Sigmoid colon (tissue), 7 donors: Measurements from ENCODE around the gene ZNF775. TPM values are rescaled to one million over a fixed set of nuclear protein-coding genes. Genes with fewer than 3 reads are reported as not detected.

ENCODE experiments used
- DNase-seq: peaks from one replicate; pipeline ENCODE4 v3.0.0-alpha.2; 2019
- H3K27ac ChIP-seq, 4 donors: fragments of 200-600 bp; sonication (generic); one replicate each; pipeline ENCODE4 v1.5.1; 2016 to 2019; ENCODE audit warnings: mild to moderate bottlenecking in 1 of 4
- H3K27me3 ChIP-seq, 3 donors: fragments of 200-600 bp; sonication (generic); one replicate each; pipeline ENCODE4 v1.5.1; 2019; ENCODE audit warnings: mild to moderate bottlenecking in 1 of 3
- H3K36me3 ChIP-seq, 4 donors: fragments of 200-600 bp; sonication (generic); one replicate each; pipeline ENCODE4 v1.5.1; 2016 to 2019
- H3K4me1 ChIP-seq, 4 donors: fragments of 200-600 bp; sonication (generic); one replicate each; pipeline ENCODE4 v1.5.1; 2017 to 2019
- H3K4me3 ChIP-seq, 4 donors: fragments of 200-600 bp; sonication (generic); one replicate each; pipeline ENCODE4 v1.5.1; 2017 to 2019; ENCODE audit warnings: mild to moderate bottlenecking in 2 of 4, moderate library complexity in 1 of 4
- H3K9me3 ChIP-seq, 4 donors: fragments of 200-600 bp in 3 of 4; sonication (generic) in 3 of 4; one replicate each; pipeline versions ENCODE4 v1.5.1 to v1.6.1; 2013 to 2019
- CTCF ChIP-seq, 4 experiments: fragments of 450-650 bp in 3 of 4; fragments of 200-600 bp in 1 of 4; IDR thresholded peaks; one replicate each; pipeline ENCODE4 v1.5.1; 2016 to 2019; ENCODE audit warnings: antibody characterized with exemption in 4 of 4, mild to moderate bottlenecking in 3 of 4, moderate library complexity in 2 of 4
- EP300 ChIP-seq, 4 donors: sonication (generic); formaldehyde crosslinking; IDR thresholded peaks; one replicate each; pipeline ENCODE4 v1.6.1; 2017; ENCODE audit warnings: antibody characterized with exemption in 4 of 4
- POLR2A ChIP-seq, 2 donors: fragments of 450-650 bp; IDR thresholded peaks; one replicate each; pipeline ENCODE4 v1.6.1; 2016; ENCODE audit warnings: antibody characterized with exemption in 2 of 2, mild to moderate bottlenecking in 2 of 2, moderate library complexity in 2 of 2
- POLR2AphosphoS5 ChIP-seq, 4 donors: sonication (generic); formaldehyde crosslinking; IDR thresholded peaks; one replicate each; pipeline ENCODE4 v1.6.1; 2017; ENCODE audit warnings: antibody characterized with exemption in 4 of 4
- WGBS, 2 donors: extraction: QIAGEN DNeasy Blood & Tissue Kit; methylation state at CpG; one replicate each; pipeline ENCODE4 v1.1.7; 2013; 5-methylcytosine and 5-hydroxymethylcytosine counted together
- intact Hi-C: fragments of 100-400 bp; cut with DNase I; formaldehyde crosslinking; loops from one replicate; pipeline ENCODE4 v1.15.1; 2023
- polyA plus RNA-seq, 3 donors: library from polyadenylated mRNA; stranded (reverse); fragments of 200-250 nt; gene quantifications; one replicate each; pipeline ENCODE4 v1.2.3, GENCODE V29; 2013
- total RNA-seq, 4 donors: library from RNA; depleted of rRNA; stranded (reverse); fragments of >200 nt; gene quantifications; one replicate each; pipeline ENCODE4 v1.1.0, GENCODE V29; 2016
- donor health status: healthy with polysubstance abuse.
- donor health status: Bipolar disorder and iron deficiency.
- donor health status: healthy.

Gene ZNF775
- total and polyA plus RNA-seq, 7 donors = 3.0 to 10.7 (median 6.1) TPM

DNA sequence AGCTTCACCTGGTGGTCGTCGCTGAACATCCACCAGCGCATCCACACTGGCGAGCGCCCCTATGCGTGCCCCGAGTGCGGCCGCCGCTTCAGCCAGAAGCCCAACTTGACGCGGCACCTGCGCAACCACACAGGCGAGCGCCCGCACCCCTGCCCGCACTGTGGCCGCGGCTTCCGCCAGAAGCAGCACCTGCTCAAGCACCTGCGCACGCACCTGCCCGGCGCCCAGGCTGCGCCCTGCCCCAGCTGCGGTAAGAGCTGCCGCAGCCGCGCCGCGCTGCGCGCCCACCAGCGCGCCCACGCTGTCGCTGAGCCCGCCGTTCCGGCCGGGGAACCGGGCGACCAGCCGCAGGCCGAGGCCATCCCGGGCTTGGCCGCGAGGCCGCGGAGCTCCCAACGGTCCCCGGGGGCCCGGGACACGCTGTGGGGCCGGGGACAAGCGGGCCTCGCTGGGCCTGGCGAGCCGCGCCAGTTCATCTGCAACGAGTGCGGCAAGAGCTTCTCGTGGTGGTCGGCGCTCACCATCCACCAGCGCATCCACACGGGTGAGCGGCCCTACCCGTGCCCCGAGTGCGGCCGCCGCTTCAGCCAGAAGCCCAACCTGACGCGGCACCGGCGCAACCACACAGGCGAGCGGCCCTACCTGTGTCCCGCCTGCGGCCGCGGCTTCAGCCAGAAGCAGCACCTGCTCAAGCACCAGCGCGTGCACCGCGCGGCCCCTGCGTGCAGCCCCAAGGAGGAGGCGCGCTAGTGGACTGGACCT is 18.4 kb downstream of the ZNF775 start:
- WGBS, 2 donors = 94 to 97% methylated on average over 91 of the region's 91 CpGs
- Histone ChIP-seq H3K4me1 (peaks cover 0 to 3% (median 0%) of the 10 kb centered on the region in 4 donors), H3K27me3 (no peaks in the 10 kb centered on the region), H3K36me3 (peaks cover 0 to 27% (median 16%) of the 10 kb centered on the region in 4 donors), H3K4me3 (no peak overlapping the region), H3K27ac (no peak overlapping the region), H3K9me3 (no peaks in the 10 kb centered on the region)
- intact Hi-C loops = no loop called here
- TF ChIP-seq POLR2AphosphoS5 (IDR thresholded peaks at IDR 0.05) = no peak
- no peak for TF ChIP-seq EP300 (IDR thresholded peaks at IDR 0.05)
- TF ChIP-seq POLR2A (IDR thresholded peaks at IDR 0.05) = no peak
- no peak for TF ChIP-seq CTCF (IDR thresholded peaks at IDR 0.05)
- peak; percentile 48 for DNase-seq

DNA sequence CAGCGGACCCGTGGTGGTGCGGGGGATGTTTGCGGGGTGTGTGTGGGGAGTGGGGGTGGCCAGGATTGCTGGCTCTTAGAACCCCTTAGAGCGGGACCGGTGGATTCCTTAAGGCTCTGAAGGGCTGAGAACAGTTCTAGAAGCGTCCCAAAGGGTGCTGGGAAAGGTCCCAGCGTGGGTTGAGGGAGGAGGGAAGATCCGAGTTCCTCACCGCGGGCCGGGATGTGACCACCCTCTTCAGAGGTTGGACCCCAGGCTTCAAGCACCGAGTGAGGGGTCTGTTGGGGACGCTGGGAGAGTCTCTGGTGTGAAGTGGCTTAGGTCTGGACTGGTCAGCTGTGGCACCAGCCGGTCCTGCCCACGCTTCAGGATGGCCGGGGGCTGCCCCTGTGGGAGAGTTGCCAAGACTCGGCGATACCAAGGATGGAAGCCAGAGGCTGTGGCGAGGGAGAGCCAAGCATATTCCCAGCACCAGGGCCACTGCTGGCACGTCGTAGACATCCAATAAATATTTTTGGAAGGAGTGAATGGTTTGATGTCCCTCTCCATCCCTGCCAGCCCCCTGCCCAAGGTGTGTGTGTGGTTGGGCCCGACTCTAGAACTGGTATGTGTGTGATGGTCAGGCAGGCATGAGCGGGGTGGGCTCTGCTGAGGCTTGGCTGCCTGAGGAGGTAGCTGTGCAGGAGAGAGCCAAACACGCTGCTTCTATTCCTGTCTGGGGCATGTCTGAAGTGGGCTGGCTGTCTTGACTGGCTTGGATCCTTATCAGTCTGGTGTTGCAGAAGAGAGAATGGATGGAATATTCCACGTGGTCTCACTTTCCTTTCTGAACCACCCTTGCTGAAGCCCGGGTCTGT is 19.2 kb downstream of the ZNF775 start:
- Histone ChIP-seq H3K36me3 (peaks cover 0 to 27% (median 16%) of the 10 kb centered on the region in 4 donors), H3K4me1 (peaks cover 0 to 4% (median 2%) of the 10 kb centered on the region in 4 donors), H3K4me3 (no peak overlapping the region), H3K27ac (no peak overlapping the region), H3K27me3 (no peaks in the 10 kb centered on the region), H3K9me3 (no peaks in the 10 kb centered on the region)
- intact Hi-C loops = no loop called here
- DNase-seq = peak; percentile 60
- WGBS, 2 donors = 83 to 94% methylated on average over 27 of the region's 27 CpGs
- TF ChIP-seq POLR2AphosphoS5 (IDR thresholded peaks at IDR 0.05) = no peak
- TF ChIP-seq CTCF (IDR thresholded peaks at IDR 0.05) = no peak
- TF ChIP-seq EP300 (IDR thresholded peaks at IDR 0.05) = no peak
- TF ChIP-seq POLR2A (IDR thresholded peaks at IDR 0.05) = no peak

DNA sequence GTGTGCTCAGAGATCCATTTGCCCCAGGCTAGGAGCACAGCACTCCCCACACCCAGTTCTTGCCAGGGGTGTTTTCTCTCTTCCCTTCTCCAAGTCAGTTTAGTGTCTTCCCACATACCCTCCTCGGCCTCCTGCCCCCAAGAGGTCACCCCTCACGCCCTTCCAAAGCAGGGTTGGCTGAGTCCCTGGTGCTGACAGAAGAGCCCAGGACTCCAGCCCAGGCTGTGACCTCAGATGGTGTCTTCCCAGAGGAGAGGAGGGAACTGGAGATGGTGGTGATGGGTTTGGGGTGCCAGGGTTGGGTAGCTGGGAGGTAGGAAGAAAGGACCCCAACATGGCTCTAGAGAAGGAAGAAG is 19.8 kb downstream of the ZNF775 start:
- H3K4me3 ChIP-seq = no peak overlapping the region
- H3K36me3 ChIP-seq = peaks cover 0 to 27% (median 16%) of the 10 kb centered on the region in 4 donors
- no peaks in the 10 kb centered on the region for H3K9me3 ChIP-seq
- peak; percentile 56 for DNase-seq
- TF ChIP-seq EP300 (IDR thresholded peaks at IDR 0.05) (no peak), CTCF (IDR thresholded peaks at IDR 0.05) (no peak), POLR2AphosphoS5 (IDR thresholded peaks at IDR 0.05) (no peak)
- H3K27ac ChIP-seq = no peak overlapping the region
- no peaks in the 10 kb centered on the region for H3K27me3 ChIP-seq
- intact Hi-C loops = no loop called here
- H3K4me1 ChIP-seq = peaks cover 0 to 10% (median 5%) of the 10 kb centered on the region in 4 donors
- 75 to 84% methylated on average over 2 of the region's 2 CpGs for WGBS, 2 donors

DNA sequence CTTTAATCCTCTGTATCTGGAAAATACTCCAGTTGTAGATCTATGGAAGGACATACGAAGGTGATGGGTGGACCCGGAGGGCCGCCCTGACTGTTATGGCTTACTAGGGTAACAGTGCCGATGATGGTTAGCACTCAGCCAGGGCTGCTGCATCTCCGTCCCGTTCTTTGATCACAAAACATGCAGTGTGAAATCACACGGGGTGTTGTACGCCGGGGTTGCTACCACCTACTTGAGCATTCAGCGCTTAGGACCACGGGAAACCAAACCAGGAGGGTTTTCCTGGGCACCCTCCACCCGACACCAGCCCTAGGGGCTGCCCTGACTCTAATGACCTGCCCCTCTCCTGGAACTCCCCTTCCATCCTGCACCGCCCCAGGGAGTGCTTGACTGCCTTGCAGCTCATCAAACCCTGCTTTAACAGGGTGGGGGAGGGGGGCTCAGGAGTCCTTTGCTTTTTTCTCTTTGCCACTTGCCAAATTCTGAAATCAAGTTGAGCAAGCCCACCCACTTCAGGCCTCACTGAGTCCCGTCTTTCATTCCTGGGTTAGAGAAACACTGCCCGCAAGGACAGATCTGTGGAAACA is 20.4 kb downstream of the ZNF775 start:
- peak; percentile 32 for DNase-seq
- Histone ChIP-seq H3K27me3 (no peaks in the 10 kb centered on the region), H3K27ac (no peak overlapping the region), H3K4me3 (no peak overlapping the region), H3K36me3 (peaks cover 0 to 27% (median 16%) of the 10 kb centered on the region in 4 donors), H3K4me1 (peaks cover 0 to 16% (median 11%) of the 10 kb centered on the region in 4 donors), H3K9me3 (no peaks in the 10 kb centered on the region)
- WGBS, 2 donors = 82 to 87% methylated on average over 15 of the region's 15 CpGs
- intact Hi-C loops = loop anchor here (10.0 kb wide), 3 partner anchors 525 to 1135 kb away; partner anchors contain the start of genes ATP6V0E2, ZNF467 and ZNF783
- TF ChIP-seq POLR2A (IDR thresholded peaks at IDR 0.05) (no peak), CTCF (IDR thresholded peaks at IDR 0.05) (no peak), EP300 (IDR thresholded peaks at IDR 0.05) (no peak), POLR2AphosphoS5 (IDR thresholded peaks at IDR 0.05) (no peak)
